GM19238 (cell line): Measurements from ENCODE around the gene GPX4.

ENCODE experiments used
- DNase-seq: peaks from one replicate; pipeline ENCODE4 v3.0.0; 2011; ENCODE audit warnings: low spot score; ENCODE audit not compliant: insufficient read length

Gene GPX4

DNA sequence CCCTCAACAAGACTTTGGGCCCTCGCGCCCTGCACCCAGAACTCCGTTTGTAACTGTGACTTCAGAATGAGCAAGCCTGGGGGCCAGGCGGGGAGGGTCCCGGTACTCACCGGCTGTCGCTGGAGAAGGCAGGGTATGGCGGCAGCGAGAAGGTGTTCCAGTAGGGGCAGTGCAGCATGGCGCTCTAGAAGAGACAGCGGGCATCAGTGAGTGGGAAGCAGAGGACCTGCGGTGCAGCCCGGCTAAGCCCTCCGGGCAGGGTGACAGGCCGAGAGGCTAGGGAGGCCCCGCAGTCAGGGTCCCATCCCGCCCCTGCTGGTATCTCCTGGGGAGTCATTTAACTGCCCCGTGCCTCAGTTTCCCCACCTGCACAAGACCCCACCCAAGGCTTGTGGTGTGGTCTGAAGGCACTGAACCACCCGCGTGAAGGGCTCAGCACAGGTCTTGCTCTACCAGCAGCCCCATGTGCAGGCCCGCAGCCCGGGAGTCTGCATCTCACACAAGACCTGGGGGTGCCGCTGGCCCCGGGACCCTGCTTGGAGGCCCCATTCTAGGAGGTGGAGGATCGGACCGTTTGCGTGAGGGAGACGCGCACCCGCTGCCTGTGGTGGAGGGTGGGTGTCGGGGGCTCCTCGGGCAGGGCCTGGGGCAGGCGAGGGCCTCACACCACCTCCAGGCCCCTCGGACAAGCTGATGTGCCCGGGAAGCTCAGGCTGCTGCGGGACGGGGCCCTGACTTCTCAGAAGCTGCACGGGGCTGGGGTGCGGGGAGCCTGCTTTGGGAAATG lies 45.7 kb downstream of the GPX4 start:
- no peak for DNase-seq

GRCh38 chr19:1150333-1151036 lies 46.7 kb downstream of the GPX4 start:
- DNase-seq = no peak

DNA sequence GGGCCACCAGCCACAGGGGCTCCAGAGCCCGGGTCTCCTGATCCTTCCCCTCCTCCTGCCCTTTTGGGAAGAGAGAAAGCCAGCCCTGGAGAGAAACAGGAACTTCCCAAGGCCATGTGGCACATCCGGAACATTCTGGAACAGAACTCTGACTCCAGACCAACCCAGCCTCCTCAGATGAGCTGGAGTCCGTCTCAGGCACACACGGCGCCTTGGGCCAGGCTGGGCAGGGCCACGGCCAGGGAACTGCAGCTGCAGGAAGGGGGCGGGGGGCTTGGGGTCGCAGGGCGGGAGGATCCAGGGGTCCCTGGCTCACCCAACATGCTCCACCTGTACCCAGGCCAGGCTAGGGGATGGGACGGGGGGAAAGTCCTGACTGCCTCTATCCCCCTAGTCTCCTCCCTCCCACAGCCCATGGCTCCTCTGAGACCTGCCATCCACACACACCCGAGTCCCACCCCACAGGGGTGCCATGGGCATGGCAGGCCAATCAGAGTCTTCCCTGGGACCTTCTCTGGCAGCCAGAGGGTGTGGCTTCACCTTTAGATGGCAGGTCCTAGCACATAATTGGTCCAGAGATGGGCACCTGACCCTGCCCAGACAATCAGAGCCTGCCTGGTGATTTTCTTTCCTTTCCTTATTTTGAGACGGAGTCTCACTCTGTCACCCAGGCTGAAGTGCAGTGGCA lies 47.4 kb downstream of the GPX4 start:
- no peak for DNase-seq

GRCh38 chr19:1151917-1152587 lies 48.3 kb downstream of the GPX4 start:
- no peak for DNase-seq

- DNase-seq = no peak
Measured at GRCh38 chr19:1153891-1154730, 50.3 kb downstream of the GPX4 start.

- no peak for DNase-seq
Measured at GRCh38 chr19:1154731-1155351, 51.0 kb downstream of the GPX4 start.

GRCh38 chr19:1155352-1156304 lies 51.8 kb downstream of the GPX4 start:
- no peak for DNase-seq
